Peyer's patch (tissue), 4 donors: ENCODE results near the gene ARHGAP26. TPM values are rescaled to one million over a fixed set of nuclear protein-coding genes. Genes with fewer than 3 reads are reported as not detected.

ENCODE experiments used
- DNase-seq, 3 donors: peaks; one replicate each; pipeline ENCODE4 v3.0.0-alpha.2; 2017 to 2019
- H3K27ac ChIP-seq, 4 donors: fragments of 200-600 bp; sonication (generic); one replicate each; pipeline ENCODE4 v1.5.1; 2016 to 2019
- H3K27me3 ChIP-seq, 2 donors: fragments of 200-600 bp; sonication (generic); one replicate each; pipeline ENCODE4 v1.5.1; 2019
- H3K36me3 ChIP-seq, 3 donors: fragments of 200-600 bp; sonication (generic); one replicate each; pipeline ENCODE4 v1.5.1; 2016 to 2019
- H3K4me1 ChIP-seq, 4 donors: fragments of 200-600 bp; sonication (generic); one replicate each; pipeline ENCODE4 v1.5.1; 2016 to 2019
- H3K4me3 ChIP-seq, 4 donors: fragments of 200-600 bp; sonication (generic); 1 replicate in 3 of 4; 2 replicates in 1 of 4; pipeline ENCODE4 v1.5.1; 2016 to 2019; ENCODE audit warnings: mild to moderate bottlenecking in 1 of 4
- H3K9me3 ChIP-seq, 4 donors: fragments of 200-600 bp; sonication (generic); one replicate each; pipeline ENCODE4 v1.5.1; 2016 to 2019; ENCODE audit warnings: mild to moderate bottlenecking in 1 of 4
- CTCF ChIP-seq, 6 experiments: fragments of 450-650 bp in 4 of 6; fragments of 200-600 bp in 2 of 6; sonication (generic) in 1 of 6; IDR thresholded peaks; one replicate each; pipeline ENCODE4 v1.5.1; 2017 to 2019; ENCODE audit warnings: antibody characterized with exemption in 6 of 6, mild to moderate bottlenecking in 3 of 6, moderate library complexity in 1 of 6
- POLR2A ChIP-seq, 2 donors: fragments of 450-650 bp; IDR thresholded peaks; one replicate each; pipeline ENCODE4 v1.5.1; 2017; ENCODE audit warnings: antibody characterized with exemption in 2 of 2, mild to moderate bottlenecking in 2 of 2, moderate library complexity in 2 of 2
- total RNA-seq, 4 donors: library from RNA; depleted of rRNA; stranded (reverse); fragments of >200 nt; gene quantifications; one replicate each; pipeline ENCODE4 v1.1.0, GENCODE V29; 2016

The ARHGAP26 gene
- total RNA-seq, 4 donors from 2014 or later: 60.1 to 180 (median 126) TPM

DNA sequence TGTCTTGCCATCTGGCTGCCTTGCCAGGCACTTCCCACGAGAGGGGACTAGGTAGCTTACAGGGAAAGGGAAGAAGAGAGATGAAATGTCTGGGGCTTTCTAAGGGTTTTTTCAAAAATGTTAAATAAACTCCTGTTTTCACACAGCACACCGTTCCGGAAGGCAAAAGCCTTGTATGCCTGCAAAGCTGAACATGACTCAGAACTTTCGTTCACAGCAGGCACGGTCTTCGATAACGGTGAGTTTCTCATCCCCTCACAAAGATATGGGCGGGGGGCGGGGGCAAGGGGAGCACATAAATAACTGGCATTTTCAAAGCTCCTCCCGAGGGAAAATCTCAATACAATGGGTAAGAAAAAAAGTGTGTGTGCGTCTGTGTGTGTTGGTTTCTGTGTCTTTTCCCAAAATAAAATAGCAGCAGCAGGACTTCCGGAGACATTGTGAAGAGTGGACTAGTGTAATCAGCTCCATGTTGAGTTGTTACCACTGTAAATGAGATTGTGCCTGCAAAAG lies 443.7 kb downstream of the ARHGAP26 start:
- TF ChIP-seq POLR2A (IDR thresholded peaks at IDR 0.05) (no peak), CTCF (IDR thresholded peaks at IDR 0.05) (no peak)
- no peak for DNase-seq
- H3K4me3 ChIP-seq: no peak overlapping the region
- H3K27me3 ChIP-seq: no peaks in the 10 kb centered on the region
- peaks cover 0 to 3% (median 0%) of the 10 kb centered on the region in 4 donors for H3K4me1 ChIP-seq
- no peak overlapping the region for H3K27ac ChIP-seq
- H3K9me3 ChIP-seq: no peaks in the 10 kb centered on the region
- peaks cover 0 to 17% (median 0%) of the 10 kb centered on the region in 3 donors for H3K36me3 ChIP-seq

DNA sequence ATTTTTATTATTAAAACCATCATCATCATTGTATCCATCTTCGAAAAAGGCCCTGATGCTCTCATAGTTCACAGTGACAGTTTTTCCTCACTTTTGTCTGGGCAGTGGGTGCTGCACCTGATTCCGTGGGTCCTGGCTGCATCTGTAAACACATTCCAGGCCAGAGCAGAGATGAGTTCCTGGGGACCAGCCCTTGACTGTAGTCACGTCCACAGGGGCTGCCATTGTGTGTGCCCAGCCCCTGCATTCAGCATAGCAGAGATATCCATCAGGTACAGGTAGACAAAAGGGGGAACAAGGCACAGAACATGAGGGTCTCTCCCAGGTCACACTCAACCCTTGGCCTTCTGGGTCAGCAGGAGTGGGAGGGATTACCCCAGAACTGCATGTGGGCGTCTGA lies 444.3 kb downstream of the ARHGAP26 start:
- H3K4me1 ChIP-seq: peaks cover 0 to 3% (median 0%) of the 10 kb centered on the region in 4 donors
- H3K27ac ChIP-seq: no peak overlapping the region
- DNase-seq: no peak
- H3K4me3 ChIP-seq: no peak overlapping the region
- TF ChIP-seq POLR2A (IDR thresholded peaks at IDR 0.05): no peak
- TF ChIP-seq CTCF (IDR thresholded peaks at IDR 0.05): no peak
- H3K36me3 ChIP-seq: peaks cover 0 to 17% (median 0%) of the 10 kb centered on the region in 3 donors
- H3K27me3 ChIP-seq: no peaks in the 10 kb centered on the region
- no peaks in the 10 kb centered on the region for H3K9me3 ChIP-seq

DNA sequence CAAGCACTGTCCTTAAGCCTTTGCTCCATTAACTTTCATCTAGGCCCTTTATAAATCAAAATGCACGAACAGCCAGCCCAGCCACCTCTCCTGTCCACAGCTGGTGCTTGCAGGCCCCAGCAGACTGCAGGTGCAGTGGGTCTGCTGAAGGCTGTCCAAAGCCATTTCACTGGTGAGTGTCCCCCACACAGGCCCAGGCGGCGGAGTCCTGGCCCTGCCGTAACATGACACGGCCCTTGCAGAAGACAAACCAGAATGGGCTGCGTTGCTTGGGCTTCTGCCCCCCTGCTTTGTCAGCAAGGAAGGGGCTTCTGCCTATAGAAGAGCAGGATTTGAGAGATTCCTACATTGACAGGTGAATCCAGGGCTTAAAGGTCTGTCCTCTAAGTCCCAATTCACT lies 444.7 kb downstream of the ARHGAP26 start:
- Histone ChIP-seq H3K4me1 (peaks cover 0 to 3% (median 0%) of the 10 kb centered on the region in 4 donors), H3K9me3 (no peaks in the 10 kb centered on the region), H3K36me3 (peaks cover 0 to 17% (median 0%) of the 10 kb centered on the region in 3 donors), H3K27me3 (no peaks in the 10 kb centered on the region), H3K4me3 (no peak overlapping the region), H3K27ac (no peak overlapping the region)
- TF ChIP-seq POLR2A (IDR thresholded peaks at IDR 0.05): no peak
- no peak for TF ChIP-seq CTCF (IDR thresholded peaks at IDR 0.05)
- DNase-seq: no peak

DNA sequence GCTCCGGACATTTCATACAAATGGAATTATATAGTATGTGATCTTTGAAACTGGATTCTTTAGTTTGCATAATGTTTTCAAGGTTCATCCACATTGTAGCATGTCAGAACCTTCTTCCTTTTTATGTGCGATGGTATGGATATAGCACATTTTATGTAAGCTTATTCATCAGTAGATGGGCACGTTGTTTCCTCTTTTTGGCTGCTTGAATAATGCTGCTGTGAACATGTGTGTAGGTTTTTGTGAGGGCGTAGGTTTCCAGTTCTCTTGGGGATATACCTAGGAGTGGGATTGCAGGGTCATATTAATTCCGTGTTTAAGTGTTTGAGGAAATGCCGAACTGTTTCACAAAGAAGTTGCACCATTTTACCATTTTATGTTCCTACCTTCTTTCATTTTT lies 445.5 kb downstream of the ARHGAP26 start:
- no peaks in the 10 kb centered on the region for H3K27me3 ChIP-seq
- H3K27ac ChIP-seq: no peak overlapping the region
- H3K4me3 ChIP-seq: no peak overlapping the region
- H3K4me1 ChIP-seq: peaks cover 0 to 3% (median 0%) of the 10 kb centered on the region in 4 donors
- peaks cover 0 to 17% (median 0%) of the 10 kb centered on the region in 3 donors for H3K36me3 ChIP-seq
- H3K9me3 ChIP-seq: no peaks in the 10 kb centered on the region
- no peak for DNase-seq
- TF ChIP-seq POLR2A (IDR thresholded peaks at IDR 0.05) (no peak), CTCF (IDR thresholded peaks at IDR 0.05) (no peak)

DNA sequence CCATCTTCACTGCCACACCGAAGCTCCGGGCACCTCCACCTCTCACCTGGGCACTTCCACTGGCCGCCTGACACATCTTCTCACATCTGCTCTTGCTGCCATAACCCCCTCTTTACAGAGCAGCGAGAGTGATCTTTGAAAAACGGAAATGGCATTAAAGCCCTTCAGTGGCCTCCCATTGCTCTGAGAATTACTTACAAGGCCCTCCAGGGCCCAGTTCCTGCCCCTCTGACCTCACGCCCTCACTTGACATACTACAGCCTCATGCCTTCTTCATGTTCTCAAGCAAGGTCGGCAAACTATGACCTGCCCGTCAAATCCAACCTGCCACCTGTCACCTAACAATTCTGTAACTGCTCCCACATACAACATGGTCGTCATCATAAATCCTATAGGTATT lies 446.0 kb downstream of the ARHGAP26 start:
- no peaks in the 10 kb centered on the region for H3K27me3 ChIP-seq
- TF ChIP-seq POLR2A (IDR thresholded peaks at IDR 0.05) (no peak), CTCF (IDR thresholded peaks at IDR 0.05) (no peak)
- H3K4me3 ChIP-seq: no peak overlapping the region
- DNase-seq: no peak
- H3K27ac ChIP-seq: no peak overlapping the region
- H3K4me1 ChIP-seq: peaks cover 0 to 3% (median 0%) of the 10 kb centered on the region in 4 donors
- no peaks in the 10 kb centered on the region for H3K9me3 ChIP-seq
- H3K36me3 ChIP-seq: peaks cover 0 to 17% (median 0%) of the 10 kb centered on the region in 3 donors
